ENCODE measurements around the gene HMG20A. TPM values are rescaled to one million over a fixed set of nuclear protein-coding genes. Genes with fewer than 3 reads are reported as not detected.

HMG20A gene
- total RNA-seq, 3 donors from 2014 or later (not counting 1 experiment from before 2014, with no cell fraction given) = 48.4 to 71.0 (median 53.9) TPM

- Histone ChIP-seq H3K4me1 (ENCODE audit: control insufficient read depth, insufficient read depth, low read length) (peaks cover 3% of the 10 kb centered on the region), H3K27ac (ENCODE audit: low read length) (no peak overlapping the region), H3K9me3 (ENCODE audit: control insufficient read depth, insufficient read depth, low read length) (peaks cover 5% of the 10 kb centered on the region), H3K27me3 (ENCODE audit: control insufficient read depth, insufficient read depth, low read length) (no peaks in the 10 kb centered on the region), H3K36me3 (ENCODE audit: control insufficient read depth, insufficient read depth, low read length) (no peaks in the 10 kb centered on the region), H3K4me3 (ENCODE audit: low read length) (no peak overlapping the region)
- Mint-ChIP-seq H3K27me3 (ENCODE audit: low read depth in 2 of 2) (no peaks in the 10 kb centered on the region), H3K36me3 (peaks cover 34% of the 10 kb centered on the region), H3K27ac (no peak overlapping the region), H3K9me3 (peaks cover 13 to 27% of the 10 kb centered on the region in 2 donors), H3K4me1 (peaks cover 12 to 24% of the 10 kb centered on the region in 2 donors), H3K4me3 (no peak overlapping the region)
- no peak for TF ChIP-seq CTCF (IDR thresholded peaks at IDR 0.05)
- intact Hi-C loops (cut with micrococcal nuclease) = no loop called here
- DNase-seq = no peak
- ATAC-seq = no peak
- no CpG with 5 or more reads among the region's 3 CpGs for WGBS (ENCODE audit: insufficient coverage)
Observed at GRCh38 chr15:77395013-77395774, 25.5 kb upstream of the HMG20A start.

DNA sequence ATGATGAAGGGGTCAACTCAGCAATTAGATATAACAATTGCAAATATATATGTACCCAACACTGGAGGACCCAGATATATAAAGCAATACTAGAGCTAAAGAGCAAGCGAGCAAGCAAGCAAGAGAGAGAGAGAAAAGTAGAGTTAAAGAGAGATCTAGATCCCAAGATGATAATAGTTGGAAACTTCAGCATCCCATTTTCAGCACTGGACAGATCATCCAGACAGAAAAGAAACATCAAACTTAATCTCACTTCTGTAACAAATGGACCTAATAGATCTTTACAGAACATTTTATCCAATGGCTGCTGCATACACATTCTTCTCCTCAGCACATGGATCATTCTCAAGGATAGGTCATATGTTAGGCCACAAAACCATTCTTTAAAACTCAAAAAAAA, 24.0 kb upstream of the HMG20A start:
- no peaks in the 10 kb centered on the region for H3K27me3 Mint-ChIP-seq (ENCODE audit: low read depth in 2 of 2)
- no peak overlapping the region for H3K27ac ChIP-seq (ENCODE audit: low read length)
- no peak overlapping the region for H3K4me3 ChIP-seq (ENCODE audit: low read length)
- no peak for TF ChIP-seq CTCF (IDR thresholded peaks at IDR 0.05)
- no peak overlapping the region for H3K27ac Mint-ChIP-seq
- H3K36me3 ChIP-seq (ENCODE audit: control insufficient read depth, insufficient read depth, low read length) = no peaks in the 10 kb centered on the region
- H3K4me1 ChIP-seq (ENCODE audit: control insufficient read depth, insufficient read depth, low read length) = peaks cover 3% of the 10 kb centered on the region
- H3K27me3 ChIP-seq (ENCODE audit: control insufficient read depth, insufficient read depth, low read length) = no peaks in the 10 kb centered on the region
- ATAC-seq (no peak), DNase-seq (no peak)
- no peak overlapping the region for H3K4me3 Mint-ChIP-seq
- H3K36me3 Mint-ChIP-seq = peaks cover 34% of the 10 kb centered on the region
- no CpG with 5 or more reads among the region's 1 CpG for WGBS (ENCODE audit: insufficient coverage)
- H3K9me3 Mint-ChIP-seq = peaks cover 15 to 27% of the 10 kb centered on the region in 2 donors
- intact Hi-C loops (cut with micrococcal nuclease) = no loop called here
- peaks cover 19 to 25% of the 10 kb centered on the region in 2 donors for H3K4me1 Mint-ChIP-seq
- peaks cover 5% of the 10 kb centered on the region for H3K9me3 ChIP-seq (ENCODE audit: control insufficient read depth, insufficient read depth, low read length)

DNA sequence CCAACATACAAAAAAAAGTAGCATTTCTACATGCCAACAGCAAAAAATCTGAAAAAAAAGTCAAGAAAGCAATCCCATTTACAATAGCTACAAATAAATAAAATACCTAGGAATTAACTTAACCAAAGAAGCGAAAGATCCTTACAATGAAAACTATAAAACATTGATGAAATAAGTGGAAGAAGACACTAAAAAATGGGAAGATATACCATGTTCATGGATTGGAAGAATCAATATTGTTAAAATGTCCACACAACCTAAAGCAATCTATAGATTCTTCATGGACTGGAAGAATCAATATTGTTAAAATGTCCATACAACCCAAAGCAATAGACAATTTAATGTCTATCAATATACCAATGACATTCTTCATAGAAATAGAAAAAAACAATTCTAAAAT, 21.8 kb upstream of the HMG20A start:
- no peak for ATAC-seq
- no peaks in the 10 kb centered on the region for H3K36me3 ChIP-seq (ENCODE audit: control insufficient read depth, insufficient read depth, low read length)
- intact Hi-C loops (cut with micrococcal nuclease) = no loop called here
- DNase-seq = no peak
- H3K9me3 Mint-ChIP-seq = peaks cover 15 to 27% of the 10 kb centered on the region in 2 donors
- H3K27ac ChIP-seq (ENCODE audit: low read length) = no peak overlapping the region
- peaks cover 18 to 20% of the 10 kb centered on the region in 2 donors for H3K4me1 Mint-ChIP-seq
- WGBS (ENCODE audit: insufficient coverage) = no CpG with 5 or more reads among the region's 1 CpG
- no peak overlapping the region for H3K4me3 Mint-ChIP-seq
- no peak for TF ChIP-seq CTCF (IDR thresholded peaks at IDR 0.05)
- H3K27me3 ChIP-seq (ENCODE audit: control insufficient read depth, insufficient read depth, low read length) = no peaks in the 10 kb centered on the region
- H3K4me1 ChIP-seq (ENCODE audit: control insufficient read depth, insufficient read depth, low read length) = no peaks in the 10 kb centered on the region
- peaks cover 5% of the 10 kb centered on the region for H3K9me3 ChIP-seq (ENCODE audit: control insufficient read depth, insufficient read depth, low read length)
- H3K27me3 Mint-ChIP-seq (ENCODE audit: low read depth in 2 of 2) = no peaks in the 10 kb centered on the region
- H3K27ac Mint-ChIP-seq = no peak overlapping the region
- H3K4me3 ChIP-seq (ENCODE audit: low read length) = no peak overlapping the region
- H3K36me3 Mint-ChIP-seq = peaks cover 34% of the 10 kb centered on the region

GRCh38 chr15:77400258-77400657, 20.4 kb upstream of the HMG20A start:
- Histone ChIP-seq H3K27me3 (ENCODE audit: control insufficient read depth, insufficient read depth, low read length) (no peaks in the 10 kb centered on the region), H3K4me1 (ENCODE audit: control insufficient read depth, insufficient read depth, low read length) (no peaks in the 10 kb centered on the region), H3K36me3 (ENCODE audit: control insufficient read depth, insufficient read depth, low read length) (no peaks in the 10 kb centered on the region), H3K9me3 (ENCODE audit: control insufficient read depth, insufficient read depth, low read length) (no peaks in the 10 kb centered on the region), H3K27ac (ENCODE audit: low read length) (no peak overlapping the region), H3K4me3 (ENCODE audit: low read length) (no peak overlapping the region)
- TF ChIP-seq CTCF (IDR thresholded peaks at IDR 0.05) = no peak
- Mint-ChIP-seq H3K36me3 (peaks cover 28% of the 10 kb centered on the region), H3K9me3 (peaks cover 12 to 23% of the 10 kb centered on the region in 2 donors), H3K27me3 (ENCODE audit: low read depth in 2 of 2) (no peaks in the 10 kb centered on the region), H3K4me3 (no peak overlapping the region), H3K27ac (no peak overlapping the region), H3K4me1 (peaks cover 18 to 20% of the 10 kb centered on the region in 2 donors)
- no peak for ATAC-seq
- intact Hi-C loops (cut with micrococcal nuclease) = no loop called here
- WGBS (ENCODE audit: insufficient coverage) = no CpG with 5 or more reads among the region's 1 CpG
- no peak for DNase-seq

All from natural killer cell (primary cell).